DMS 273 treated with DMSO at 0.1 percent for 48 hours (cell line): ENCODE measurements around the gene POLD3.
"Not testable (repeated sequence)": the region's sequence is repeated elsewhere in the genome, so short reads cannot be mapped to it uniquely, and the experiment has no call there.

ENCODE experiments used
- DNase-seq: peaks from one replicate; lab custom pipeline; 2025; lab: John Stamatoyannopoulos, UW

The POLD3 gene

GRCh38 chr11:74583024-74583624, 9.3 kb upstream of the POLD3 start:
- no peak for DNase-seq

DNA sequence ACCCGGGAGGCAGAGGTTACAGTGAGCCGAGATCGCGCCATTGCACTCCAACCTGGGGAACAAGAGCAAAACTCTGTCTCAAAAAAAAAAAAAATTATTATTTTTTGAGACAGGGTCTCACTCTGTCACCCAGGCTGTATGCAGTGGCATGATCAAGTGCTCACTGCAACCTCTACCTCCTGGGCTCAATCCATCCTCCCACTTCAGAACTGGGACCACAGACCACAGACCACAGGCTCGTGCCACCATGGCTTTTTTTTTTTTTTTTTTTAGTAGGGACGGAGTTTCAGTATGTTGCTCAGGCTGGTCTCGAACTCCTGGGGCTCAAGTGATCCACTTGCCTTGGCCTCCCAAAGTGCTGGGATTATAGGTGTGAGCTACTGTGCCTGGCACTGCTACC, 1.9 kb upstream of the POLD3 start:
- DNase-seq: not testable (repeated sequence)

DNA sequence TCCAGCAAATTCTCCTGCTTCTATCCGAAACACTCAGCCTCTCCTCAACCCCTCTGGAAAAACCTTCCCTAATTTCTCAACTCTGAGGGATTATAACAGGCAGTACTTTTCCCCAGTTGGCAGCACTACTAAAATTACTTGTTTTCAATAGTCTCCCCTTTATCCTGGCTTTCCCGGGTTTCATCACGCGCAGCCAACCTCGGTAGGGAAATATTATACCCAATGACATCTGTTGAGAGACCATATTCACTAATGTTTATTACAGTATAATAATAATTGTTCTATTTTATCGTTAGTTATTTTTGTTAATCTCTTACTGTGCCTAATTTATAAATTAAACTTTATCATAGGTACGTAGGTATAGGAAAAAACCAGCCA, 330 bp upstream of the POLD3 start:
- DNase-seq: no peak

DNA sequence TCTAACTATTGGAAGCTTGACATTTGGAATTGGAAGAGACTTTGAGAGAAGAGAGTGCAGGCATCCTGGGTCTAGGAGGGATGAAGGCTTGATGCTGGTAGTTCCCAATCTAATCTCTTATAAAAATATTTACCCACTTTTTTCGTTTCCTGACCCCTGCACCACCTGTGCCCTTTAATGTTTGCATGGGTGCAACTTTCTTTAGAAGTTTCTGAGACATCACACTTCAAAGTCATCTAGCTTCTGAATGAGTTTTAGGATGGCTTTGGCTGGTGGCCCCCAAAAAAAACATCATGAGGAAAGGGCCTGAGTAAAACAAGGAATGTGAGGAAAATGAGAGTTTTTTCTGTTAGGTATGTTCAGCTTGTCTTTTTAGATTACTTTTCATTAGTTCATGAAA, 1.1 kb downstream of the POLD3 start:
- DNase-seq: no peak

GRCh38 chr11:74602637-74603556, 10.5 kb downstream of the POLD3 start:
- DNase-seq: no peak

GRCh38 chr11:74603845-74604244, 11.5 kb downstream of the POLD3 start:
- DNase-seq: no peak

GRCh38 chr11:74604311-74604710, 11.9 kb downstream of the POLD3 start:
- DNase-seq: no peak

DNA sequence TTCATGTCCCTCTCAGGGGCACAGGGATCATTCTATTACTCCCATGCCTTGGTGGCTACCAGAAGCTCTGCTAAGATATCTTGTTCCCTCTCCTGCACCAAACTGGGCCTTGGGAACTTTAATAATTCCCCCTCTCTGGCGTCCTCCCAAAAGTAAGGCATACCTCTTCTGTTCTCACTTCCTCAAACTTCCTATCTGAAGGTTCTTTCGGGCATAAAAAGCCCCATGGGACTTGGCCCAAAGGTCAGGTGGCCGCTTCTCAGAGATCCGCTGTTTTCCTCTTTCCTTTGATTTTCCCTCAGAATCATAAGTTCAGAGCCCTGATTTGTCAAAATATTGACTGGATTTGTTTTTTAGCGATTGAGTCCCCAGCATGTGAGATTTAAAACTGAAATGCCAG, 13.0 kb downstream of the POLD3 start:
- no peak for DNase-seq

DNA sequence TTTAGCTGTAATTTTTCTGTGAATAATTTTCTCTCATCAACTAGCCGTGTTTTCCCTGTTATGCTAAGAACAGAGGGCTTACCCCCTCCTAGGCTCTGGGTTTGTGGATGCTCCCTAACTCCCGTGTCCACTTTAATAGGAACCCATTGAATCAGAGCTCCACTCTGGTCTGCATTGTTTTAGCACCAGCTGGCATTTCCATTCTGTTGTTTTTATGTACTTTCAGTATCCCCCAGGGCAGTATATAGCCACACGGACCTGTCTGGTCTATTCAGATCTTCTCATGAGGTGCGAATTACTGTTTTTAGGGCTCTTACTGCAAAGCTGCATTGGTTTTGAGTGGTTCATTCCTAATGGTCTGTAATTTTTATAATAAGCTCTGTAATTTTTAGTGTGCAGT, 16.0 kb downstream of the POLD3 start:
- DNase-seq: no peak

GRCh38 chr11:74611369-74611861, 19.0 kb downstream of the POLD3 start:
- peak; percentile 1 for DNase-seq

DNA sequence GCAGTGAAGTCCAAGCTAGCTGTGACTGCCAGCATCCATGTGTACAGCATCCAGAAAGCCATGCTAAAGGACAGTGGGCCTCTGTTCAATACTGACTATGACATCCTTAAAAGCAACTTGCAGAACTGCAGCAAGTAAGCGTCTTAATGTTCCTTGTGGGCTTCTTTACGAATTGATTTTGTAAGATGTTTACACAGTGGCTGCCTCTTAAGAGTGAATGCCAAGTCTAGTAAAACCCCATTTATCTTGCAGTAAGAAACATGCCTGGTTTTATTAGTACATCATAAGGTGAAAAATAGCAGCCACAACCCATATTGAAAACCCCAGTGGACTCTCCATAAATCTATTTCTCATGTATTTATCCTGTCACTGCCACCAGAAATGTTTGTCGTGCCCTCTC, 20.5 kb downstream of the POLD3 start:
- no peak for DNase-seq

GRCh38 chr11:74615311-74615710, 22.9 kb downstream of the POLD3 start:
- no peak for DNase-seq

GRCh38 chr11:74615988-74616387, 23.6 kb downstream of the POLD3 start:
- no peak for DNase-seq

GRCh38 chr11:74620531-74620930, 28.1 kb downstream of the POLD3 start:
- no peak for DNase-seq

GRCh38 chr11:74626130-74626529, 33.7 kb downstream of the POLD3 start:
- no peak for DNase-seq

GRCh38 chr11:74626604-74627003, 34.2 kb downstream of the POLD3 start:
- no peak for DNase-seq

- no peak for DNase-seq
These were observed 35.0 kb downstream of the POLD3 start for GRCh38 chr11:74627381-74627780.

DNA sequence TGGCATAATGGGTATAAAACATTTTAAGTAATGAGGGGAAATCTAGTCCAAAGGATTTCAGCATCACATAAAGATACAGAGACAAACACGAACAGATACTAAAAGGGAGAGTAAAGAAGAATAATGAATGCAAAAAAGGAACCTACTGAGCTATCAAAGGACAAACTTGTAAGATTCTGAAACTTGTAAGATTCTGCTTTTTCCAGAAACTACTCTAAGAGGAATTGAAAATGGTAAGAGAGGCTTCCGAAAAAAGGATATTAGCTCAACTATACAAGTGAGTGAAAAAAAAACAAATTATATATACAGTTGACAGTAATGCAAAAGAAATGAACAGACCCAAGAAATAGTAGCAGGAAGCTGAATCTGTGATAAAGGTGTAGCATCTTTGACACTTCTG, 37.7 kb downstream of the POLD3 start:
- no peak for DNase-seq

- no peak for DNase-seq
These were observed 41.3 kb downstream of the POLD3 start for GRCh38 chr11:74633406-74634393.

DNA sequence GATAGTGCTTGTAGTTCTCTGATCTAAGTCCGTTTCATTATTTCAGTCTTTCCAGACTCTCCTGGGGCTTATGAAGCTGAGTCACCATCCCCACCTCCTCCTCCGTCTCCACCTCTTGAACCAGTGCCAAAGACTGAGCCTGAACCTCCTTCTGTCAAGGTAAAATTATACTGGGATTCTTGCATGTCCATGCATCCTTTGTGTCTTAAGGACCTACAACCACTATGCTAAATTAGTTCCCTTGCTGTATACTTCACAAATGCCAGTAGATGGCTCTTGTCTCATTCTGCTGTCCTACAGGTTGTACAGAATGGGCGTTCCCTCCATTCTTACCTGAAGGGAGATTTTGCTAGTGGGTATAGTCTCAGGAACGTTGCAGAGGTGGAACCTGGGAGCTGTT, 42.2 kb downstream of the POLD3 start:
- DNase-seq: peak; percentile 1

- DNase-seq: no peak
These were observed 44.3 kb downstream of the POLD3 start for GRCh38 chr11:74636630-74637184.

DNA sequence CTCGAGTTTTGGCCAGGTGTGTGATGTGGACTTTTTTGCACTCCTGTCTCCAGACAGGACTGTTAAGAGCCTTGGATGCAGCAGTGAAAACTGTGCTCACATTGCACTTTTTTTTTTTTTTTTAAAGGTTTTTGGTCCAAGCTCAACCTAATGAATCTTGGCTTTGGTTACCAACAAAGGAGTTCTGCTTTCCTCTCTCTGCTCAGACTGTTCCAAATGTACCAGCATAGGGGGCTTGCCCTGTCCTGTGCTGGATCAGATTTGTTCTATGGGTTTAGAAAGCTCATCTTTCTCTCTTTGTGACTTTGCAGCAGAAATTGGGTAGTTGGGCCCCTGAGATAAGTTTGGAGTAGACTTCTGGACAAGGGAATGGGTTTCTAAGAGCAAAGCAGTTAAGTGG, 45.3 kb downstream of the POLD3 start:
- DNase-seq: no peak
